GM19023 (cell line): Measurements from ENCODE around the gene PRR29.

Source experiments
- ATAC-seq: cut with Tn5 transposase; IDR thresholded peaks from one replicate; pipeline ENCODE4 v1.9.1; 2021; ENCODE audit warnings: mild to moderate bottlenecking, moderate library complexity; ENCODE audit not compliant: unreplicated experiment

The PRR29 gene

DNA sequence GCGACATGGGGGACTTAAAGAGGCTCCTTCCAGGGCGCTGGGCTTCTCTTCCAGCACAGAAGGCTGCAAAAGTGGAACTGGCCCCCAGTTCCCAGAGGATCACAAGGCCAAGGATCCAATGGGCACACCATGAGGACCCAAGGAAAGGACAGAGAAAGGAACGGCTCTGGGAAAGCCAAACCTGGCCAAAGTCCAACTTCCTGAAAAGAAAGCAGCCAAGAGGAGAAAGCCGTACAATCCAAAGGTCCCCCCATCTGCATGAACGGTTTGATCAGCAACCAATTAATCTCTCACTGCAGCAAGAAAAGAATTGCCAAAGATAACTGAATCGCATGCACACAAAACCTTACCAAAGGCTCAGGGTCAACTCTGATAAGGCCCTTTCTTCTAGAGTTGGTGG, 42.1 kb downstream of the PRR29 start:
- ATAC-seq, result no peak

- no peak for ATAC-seq
Observed at GRCh38 chr17:64041912-64042311, 43.8 kb downstream of the PRR29 start.

- ATAC-seq, result no peak
Observed at GRCh38 chr17:64042700-64043485, 44.7 kb downstream of the PRR29 start.

GRCh38 chr17:64045176-64045575, 47.0 kb downstream of the PRR29 start:
- no peak for ATAC-seq

DNA sequence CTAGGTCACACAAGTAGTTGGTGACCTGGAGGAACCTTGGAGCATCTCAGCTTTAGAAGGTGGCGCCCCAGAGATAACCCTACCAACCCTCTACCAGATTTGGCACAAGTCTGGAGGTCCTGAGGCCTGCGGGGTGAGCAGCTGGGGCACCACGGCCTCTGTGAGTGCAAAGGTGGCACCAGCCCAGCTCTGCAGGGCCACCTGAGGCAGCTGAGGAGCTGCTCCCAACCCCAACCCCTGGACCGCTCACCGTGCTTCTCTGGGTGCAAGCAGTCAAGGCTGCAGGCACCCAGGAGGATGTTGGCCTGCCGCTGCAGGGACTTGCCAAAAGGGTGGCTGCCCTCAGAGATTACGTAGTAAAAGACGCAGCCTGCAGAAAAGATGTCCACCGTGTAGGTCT, 50.7 kb downstream of the PRR29 start:
- ATAC-seq, result no peak

- ATAC-seq, result no peak
Observed at GRCh38 chr17:64051153-64051552, 53.0 kb downstream of the PRR29 start.

- ATAC-seq, result no peak
Observed at GRCh38 chr17:64053101-64053500, 55.0 kb downstream of the PRR29 start.
